ENCODE results near the gene ALB.

DNA sequence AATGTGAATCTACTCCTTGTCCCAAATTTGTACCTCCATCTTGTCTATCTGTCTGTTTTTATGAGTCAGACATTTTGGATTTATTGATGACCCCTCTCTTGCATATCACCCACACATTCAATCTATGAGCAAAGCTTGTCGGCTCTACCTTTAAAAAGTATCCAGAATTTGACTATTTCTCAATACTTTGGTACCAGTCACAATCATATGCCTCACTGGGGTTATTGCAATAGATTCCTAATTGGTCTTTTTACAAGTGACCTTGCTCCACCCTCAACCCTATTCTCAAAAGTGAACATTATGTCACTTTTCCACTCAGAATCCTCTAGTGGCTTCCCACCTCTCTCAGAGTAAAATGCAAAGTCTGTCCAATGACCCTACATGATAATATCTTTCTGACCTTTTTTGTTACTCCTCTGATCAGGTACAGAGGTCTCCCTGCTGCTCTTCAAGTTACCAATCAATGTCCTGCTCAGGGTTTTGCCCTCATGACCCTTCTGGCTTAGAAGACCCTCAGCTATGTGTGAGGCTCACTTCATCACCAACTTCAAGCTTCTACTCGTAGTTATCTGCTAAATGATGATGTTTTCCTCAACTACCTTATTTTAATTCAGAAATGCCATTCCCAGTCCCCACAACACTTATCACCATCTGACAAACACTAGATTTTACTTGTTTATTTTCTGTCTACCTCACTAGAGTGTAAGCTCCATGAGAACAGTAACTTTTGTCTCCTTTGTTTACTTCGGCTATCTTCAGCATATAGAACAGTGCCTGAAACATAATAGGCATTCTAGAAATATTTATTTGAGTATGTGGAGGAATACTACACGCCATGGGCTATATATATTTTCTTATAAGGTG lies 54.3 kb downstream of the ALB start:
- TF ChIP-seq EZH2 (IDR thresholded peaks at IDR 0.05; ENCODE audit: borderline replicate concordance, low read length) (no peak), CTCF (IDR thresholded peaks at IDR 0.05; ENCODE audit: low read length) (no peak)
